ENCODE data around the gene TCEA3. TPM values are rescaled to one million over a fixed set of nuclear protein-coding genes. Genes with fewer than 3 reads are reported as not detected.

TCEA3 gene
- total RNA-seq, 3 donors from 2014 or later (not counting 1 experiment from before 2014, with no cell fraction given): 0.75 to 1.5 (median 0.94) TPM

DNA sequence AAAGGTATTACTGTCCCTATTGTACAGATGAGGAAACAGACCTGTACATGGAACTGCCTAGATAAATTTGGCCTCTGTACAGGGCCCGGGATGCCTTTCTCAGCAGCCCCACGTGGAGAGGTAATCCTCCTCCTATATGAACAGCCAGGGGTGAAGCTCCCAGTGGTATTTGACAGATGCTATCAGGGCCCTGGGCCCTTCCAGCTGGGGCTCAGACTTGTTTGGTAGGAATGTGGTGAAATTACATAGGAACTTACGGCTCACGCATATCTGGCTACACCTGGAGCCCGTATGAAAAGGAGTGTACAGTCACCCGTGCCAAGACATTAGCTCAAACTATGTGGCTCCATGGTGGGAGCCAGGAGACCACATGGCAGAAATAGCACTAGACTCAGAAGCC, 24.8 kb upstream of the TCEA3 start:
- Histone ChIP-seq H3K27ac (ENCODE audit: low read length) (no peak overlapping the region), H3K4me1 (ENCODE audit: control insufficient read depth, insufficient read depth, low read length) (peaks cover 11% of the 10 kb centered on the region), H3K36me3 (ENCODE audit: control insufficient read depth, insufficient read depth, low read length) (no peaks in the 10 kb centered on the region), H3K27me3 (ENCODE audit: control insufficient read depth, insufficient read depth, low read length) (no peaks in the 10 kb centered on the region), H3K4me3 (ENCODE audit: low read length) (no peak overlapping the region), H3K9me3 (ENCODE audit: control insufficient read depth, insufficient read depth, low read length) (no peaks in the 10 kb centered on the region)
- peaks cover 7 to 16% of the 10 kb centered on the region in 2 donors for H3K4me1 Mint-ChIP-seq
- no peaks in the 10 kb centered on the region for H3K9me3 Mint-ChIP-seq
- no peak overlapping the region for H3K4me3 Mint-ChIP-seq
- intact Hi-C loops (cut with micrococcal nuclease): no loop called here
- WGBS (ENCODE audit: insufficient coverage): 87% methylated on average over 6 of the region's 6 CpGs
- TF ChIP-seq, protein P1, sequence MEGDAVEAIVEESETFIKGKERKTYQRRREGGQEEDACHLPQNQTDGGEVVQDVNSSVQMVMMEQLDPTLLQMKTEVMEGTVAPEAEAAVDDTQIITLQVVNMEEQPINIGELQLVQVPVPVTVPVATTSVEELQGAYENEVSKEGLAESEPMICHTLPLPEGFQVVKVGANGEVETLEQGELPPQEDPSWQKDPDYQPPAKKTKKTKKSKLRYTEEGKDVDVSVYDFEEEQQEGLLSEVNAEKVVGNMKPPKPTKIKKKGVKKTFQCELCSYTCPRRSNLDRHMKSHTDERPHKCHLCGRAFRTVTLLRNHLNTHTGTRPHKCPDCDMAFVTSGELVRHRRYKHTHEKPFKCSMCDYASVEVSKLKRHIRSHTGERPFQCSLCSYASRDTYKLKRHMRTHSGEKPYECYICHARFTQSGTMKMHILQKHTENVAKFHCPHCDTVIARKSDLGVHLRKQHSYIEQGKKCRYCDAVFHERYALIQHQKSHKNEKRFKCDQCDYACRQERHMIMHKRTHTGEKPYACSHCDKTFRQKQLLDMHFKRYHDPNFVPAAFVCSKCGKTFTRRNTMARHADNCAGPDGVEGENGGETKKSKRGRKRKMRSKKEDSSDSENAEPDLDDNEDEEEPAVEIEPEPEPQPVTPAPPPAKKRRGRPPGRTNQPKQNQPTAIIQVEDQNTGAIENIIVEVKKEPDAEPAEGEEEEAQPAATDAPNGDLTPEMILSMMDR (IDR thresholded peaks at IDR 0.05): no peak
- H3K27ac Mint-ChIP-seq: no peak overlapping the region
- peaks cover 3 to 8% of the 10 kb centered on the region in 2 donors for H3K27me3 Mint-ChIP-seq (ENCODE audit: low read depth in 2 of 2)
- ATAC-seq (no peak), DNase-seq (no peak)
- no peaks in the 10 kb centered on the region for H3K36me3 Mint-ChIP-seq

DNA sequence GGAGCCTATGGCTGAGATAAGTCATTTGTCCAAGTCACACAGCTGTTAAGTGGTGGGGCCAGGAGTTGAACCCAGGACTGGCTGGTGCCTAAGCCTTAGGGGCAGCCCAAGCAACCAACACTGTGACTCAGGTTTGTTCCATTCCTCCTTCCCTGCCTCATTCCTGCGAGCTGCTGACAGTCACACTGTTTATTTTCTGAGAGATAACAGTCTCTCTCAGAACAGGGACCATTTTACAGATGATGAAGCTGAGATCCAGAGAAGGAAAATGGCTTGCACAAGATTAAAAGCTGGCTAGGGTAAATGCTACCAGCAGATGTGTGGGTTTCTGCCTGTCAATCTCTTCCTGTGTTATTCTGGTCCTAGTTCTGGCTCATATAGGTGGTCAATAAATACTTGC, 24.3 kb upstream of the TCEA3 start:
- H3K27me3 ChIP-seq (ENCODE audit: control insufficient read depth, insufficient read depth, low read length): no peaks in the 10 kb centered on the region
- 91% methylated on average over 1 of the region's 1 CpG for WGBS (ENCODE audit: insufficient coverage)
- H3K4me3 ChIP-seq (ENCODE audit: low read length): no peak overlapping the region
- Mint-ChIP-seq H3K27ac (no peak overlapping the region), H3K4me1 (peaks cover 7 to 16% of the 10 kb centered on the region in 2 donors), H3K4me3 (no peak overlapping the region), H3K9me3 (no peaks in the 10 kb centered on the region), H3K27me3 (ENCODE audit: low read depth in 2 of 2) (peaks cover 3 to 8% of the 10 kb centered on the region in 2 donors), H3K36me3 (no peaks in the 10 kb centered on the region)
- H3K27ac ChIP-seq (ENCODE audit: low read length): no peak overlapping the region
- ATAC-seq (no peak), DNase-seq (no peak)
- intact Hi-C loops (cut with micrococcal nuclease): no loop called here
- H3K9me3 ChIP-seq (ENCODE audit: control insufficient read depth, insufficient read depth, low read length): no peaks in the 10 kb centered on the region
- TF ChIP-seq, protein P1 (IDR thresholded peaks at IDR 0.05): no peak
- no peaks in the 10 kb centered on the region for H3K36me3 ChIP-seq (ENCODE audit: control insufficient read depth, insufficient read depth, low read length)
- H3K4me1 ChIP-seq (ENCODE audit: control insufficient read depth, insufficient read depth, low read length): peaks cover 11% of the 10 kb centered on the region

DNA sequence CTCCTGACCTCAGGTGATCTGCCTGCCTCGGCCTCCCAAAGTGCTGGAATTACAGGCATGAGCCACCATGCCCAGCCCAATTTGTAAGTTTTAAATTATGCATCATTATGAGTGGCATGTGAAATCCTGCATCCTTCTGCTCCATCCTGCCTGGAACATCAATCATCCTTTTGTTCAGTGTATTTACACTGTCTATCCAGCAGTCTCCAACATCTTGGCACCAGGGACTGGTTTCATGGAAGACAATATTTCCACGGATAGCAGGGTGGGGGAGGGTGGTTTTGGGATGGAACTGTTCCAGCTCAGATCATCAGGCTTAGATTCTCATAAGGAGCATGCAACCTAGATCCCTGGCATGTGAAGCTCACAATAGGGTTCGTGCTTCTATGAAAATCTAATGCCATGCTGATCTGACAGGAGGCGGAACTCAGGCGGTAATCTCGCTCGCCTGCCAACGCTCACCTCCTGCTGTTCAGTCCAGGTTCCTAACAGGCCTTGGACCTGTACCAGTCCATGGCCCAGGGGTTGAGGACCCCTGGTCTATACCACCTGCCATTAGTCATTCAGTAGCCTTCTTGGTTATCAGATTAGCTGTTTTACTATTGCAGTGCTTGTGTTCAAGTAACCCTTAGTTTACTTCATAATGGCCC, 22.2 kb upstream of the TCEA3 start:
- Histone ChIP-seq H3K4me1 (ENCODE audit: control insufficient read depth, insufficient read depth, low read length) (peaks cover 3% of the 10 kb centered on the region), H3K9me3 (ENCODE audit: control insufficient read depth, insufficient read depth, low read length) (no peaks in the 10 kb centered on the region), H3K27ac (ENCODE audit: low read length) (no peak overlapping the region), H3K27me3 (ENCODE audit: control insufficient read depth, insufficient read depth, low read length) (no peaks in the 10 kb centered on the region), H3K4me3 (ENCODE audit: low read length) (no peak overlapping the region), H3K36me3 (ENCODE audit: control insufficient read depth, insufficient read depth, low read length) (no peaks in the 10 kb centered on the region)
- intact Hi-C loops (cut with micrococcal nuclease): no loop called here
- ATAC-seq: no peak
- Mint-ChIP-seq H3K4me1 (peaks cover 2 to 4% of the 10 kb centered on the region in 2 donors), H3K4me3 (no peak overlapping the region), H3K9me3 (no peaks in the 10 kb centered on the region), H3K27ac (no peak overlapping the region), H3K36me3 (no peaks in the 10 kb centered on the region), H3K27me3 (ENCODE audit: low read depth in 2 of 2) (peaks cover 3 to 8% of the 10 kb centered on the region in 2 donors)
- TF ChIP-seq, protein P1 (IDR thresholded peaks at IDR 0.05): no peak
- DNase-seq: no peak
- WGBS (ENCODE audit: insufficient coverage): 95% methylated on average over 8 of the region's 8 CpGs
